Activated CD4-positive, alpha-beta memory T cell treated with anti-CD3 and anti-CD28 coated beads for 36 hours (primary cell): ENCODE results near the gene MAPK4. TPM values are rescaled to one million over a fixed set of nuclear protein-coding genes. Genes with fewer than 3 reads are reported as not detected.
A peak's percentile ranks its signal among the peaks of the same experiment; 100 is the strongest.
"Not testable (repeated sequence)": the region's sequence is repeated elsewhere in the genome, so short reads cannot be mapped to it uniquely, and the experiment has no call there.

Source experiments
- CTCF ChIA-PET: fragments of 350-600 bp; sonication (Branson Sonifier 250); formaldehyde crosslinking; loops from one replicate; lab custom pipeline; 2021; ENCODE audit warnings: antibody characterized with exemption, inconsistent platforms; lab: Charles Lee
- POLR2A ChIA-PET: fragments of 350-600 bp; sonication (Branson Sonifier 250); formaldehyde crosslinking; loops from one replicate; lab custom pipeline; 2021; ENCODE audit warnings: antibody characterized with exemption; lab: Charles Lee
- DNase-seq: peaks from one replicate; pipeline ENCODE4 v3.0.0-alpha.2; 2020
- H3K27ac Mint-ChIP-seq: one replicate; pipeline ENCODE4 v1.8.0; 2021; ENCODE audit warnings: mixed read lengths
- H3K27me3 Mint-ChIP-seq: one replicate; pipeline ENCODE4 v1.8.0; 2021; ENCODE audit warnings: mixed read lengths
- H3K36me3 Mint-ChIP-seq: one replicate; pipeline ENCODE4 v1.8.0; 2021; ENCODE audit warnings: mixed read lengths
- H3K4me1 Mint-ChIP-seq: one replicate; pipeline ENCODE4 v1.8.0; 2021; ENCODE audit warnings: low read depth, mixed read lengths
- H3K4me3 Mint-ChIP-seq: one replicate; pipeline ENCODE4 v1.8.0; 2021; ENCODE audit warnings: mild to moderate bottlenecking, mixed read lengths
- H3K9me3 Mint-ChIP-seq: one replicate; pipeline ENCODE4 v1.8.0; 2021; ENCODE audit warnings: mixed read lengths
- intact Hi-C: fragments of 100-400 bp; cut with micrococcal nuclease; formaldehyde crosslinking; loops from one replicate; pipeline ENCODE4 v1.15.1; 2023
- total RNA-seq, 2 experiments: library from RNA; stranded (reverse); gene quantifications; one replicate each; pipeline ENCODE4 v1.2.3, GENCODE V29; 2021

Gene MAPK4
- total RNA-seq, 2 experiments from 2014 or later: not detected

- Mint-ChIP-seq H3K36me3 (no peaks in the 10 kb centered on the region), H3K27me3 (peaks cover 61% of the 10 kb centered on the region), H3K4me3 (peak overlapping the region; percentile 14), H3K9me3 (peaks cover 2% of the 10 kb centered on the region), H3K27ac (no peak overlapping the region), H3K4me1 (peaks cover 4% of the 10 kb centered on the region)
- ChIA-PET POLR2A (no interaction called here), CTCF (no interaction called here)
- intact Hi-C loops: no loop called here
- no peak for DNase-seq
Observed at GRCh38 chr18:50558948-50559751, 737 bp upstream of the MAPK4 start.

GRCh38 chr18:50560681-50561629 lies 1.1 kb downstream of the MAPK4 start:
- DNase-seq: peak; percentile 10
- intact Hi-C loops: no loop called here
- no peak overlapping the region for H3K27ac Mint-ChIP-seq
- H3K4me3 Mint-ChIP-seq: peak overlapping the region; percentile 14
- peaks cover 4% of the 10 kb centered on the region for H3K4me1 Mint-ChIP-seq
- H3K9me3 Mint-ChIP-seq: no peaks in the 10 kb centered on the region
- CTCF ChIA-PET: no interaction called here
- POLR2A ChIA-PET: no interaction called here
- peaks cover 55% of the 10 kb centered on the region for H3K27me3 Mint-ChIP-seq
- no peaks in the 10 kb centered on the region for H3K36me3 Mint-ChIP-seq

DNA sequence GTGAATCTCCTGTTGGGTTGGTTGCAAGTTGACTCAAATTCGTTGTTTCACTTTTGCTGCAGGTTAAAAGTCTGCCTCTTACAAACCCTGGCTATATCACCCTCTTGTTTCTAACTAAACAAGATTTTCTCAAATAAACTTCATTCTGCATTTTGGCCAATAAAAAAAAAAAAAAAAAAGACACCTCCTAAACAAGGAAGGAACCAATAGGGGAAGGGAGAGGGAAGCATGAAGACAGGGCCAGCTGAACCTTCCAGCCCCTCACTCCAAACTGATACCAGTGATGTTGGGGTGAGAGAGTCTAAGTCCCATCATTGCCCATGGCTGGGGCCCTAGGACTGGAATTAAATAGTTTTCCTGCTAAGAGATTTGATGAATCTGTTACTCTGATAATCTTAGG lies 2.4 kb downstream of the MAPK4 start:
- DNase-seq, POLR2A ChIA-PET, H3K9me3 Mint-ChIP-seq, H3K4me3 Mint-ChIP-seq, H3K4me1 Mint-ChIP-seq, intact Hi-C loops, H3K27ac Mint-ChIP-seq, H3K36me3 Mint-ChIP-seq: not testable (repeated sequence)
- CTCF ChIA-PET: interaction anchor here (0.6 kb wide), 1 partner anchor 21 kb away, joined by 3 read pairs; no protein-coding TSS in a partner anchor
- peaks cover 52% of the 10 kb centered on the region for H3K27me3 Mint-ChIP-seq

GRCh38 chr18:50562686-50563085 lies 2.8 kb downstream of the MAPK4 start:
- Mint-ChIP-seq H3K36me3 (no peaks in the 10 kb centered on the region), H3K4me1 (peaks cover 4% of the 10 kb centered on the region), H3K27ac (no peak overlapping the region), H3K4me3 (no peak overlapping the region), H3K9me3 (no peaks in the 10 kb centered on the region), H3K27me3 (peaks cover 51% of the 10 kb centered on the region)
- no peak for DNase-seq
- intact Hi-C loops: no loop called here
- CTCF ChIA-PET: no interaction called here
- POLR2A ChIA-PET: no interaction called here

DNA sequence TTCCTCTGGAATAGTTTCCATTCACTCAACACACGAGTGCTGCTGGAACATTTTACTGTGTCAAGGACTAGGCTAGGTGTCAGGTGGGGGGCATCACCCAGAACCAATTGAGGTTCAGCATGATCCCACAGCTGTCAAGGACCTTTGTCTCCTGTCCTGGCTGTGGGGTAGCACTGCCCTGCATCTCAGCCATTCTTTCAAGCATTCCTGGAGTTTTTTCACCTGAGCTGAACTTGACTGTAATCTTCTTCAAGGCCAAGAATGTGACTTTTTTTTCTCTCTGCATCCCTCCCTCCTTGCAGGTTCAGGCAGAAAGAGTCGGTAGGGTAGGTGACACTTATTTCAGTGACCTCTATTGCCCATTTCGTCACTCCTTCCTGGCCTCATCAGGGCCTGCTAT lies 3.5 kb downstream of the MAPK4 start:
- Mint-ChIP-seq H3K4me1 (peaks cover 4% of the 10 kb centered on the region), H3K27ac (no peak overlapping the region)

DNA sequence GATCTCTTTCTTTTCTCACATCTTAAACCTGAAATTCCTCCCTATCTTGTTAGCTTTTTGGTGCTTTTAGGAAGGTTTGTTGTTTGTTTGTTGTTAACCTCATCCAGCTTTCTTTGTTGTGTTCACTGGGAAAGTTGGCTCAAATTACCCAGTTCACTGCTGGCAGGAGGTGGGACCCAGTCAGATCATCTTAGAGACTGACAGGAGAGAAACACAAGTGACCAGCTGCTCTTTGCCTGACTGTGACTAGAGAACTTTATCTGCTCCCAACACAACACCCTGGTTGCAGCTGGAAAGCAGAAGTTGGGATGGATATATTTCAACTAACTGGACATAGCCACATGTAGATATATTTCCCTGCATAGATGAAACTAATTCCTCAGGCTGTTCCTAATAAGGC lies 10.0 kb downstream of the MAPK4 start:
- Mint-ChIP-seq H3K4me1 (no peaks in the 10 kb centered on the region), H3K9me3 (peaks cover 8% of the 10 kb centered on the region), H3K27ac (no peak overlapping the region), H3K36me3 (no peaks in the 10 kb centered on the region), H3K27me3 (peaks cover 16% of the 10 kb centered on the region), H3K4me3 (no peak overlapping the region)
- CTCF ChIA-PET: no interaction called here
- POLR2A ChIA-PET: no interaction called here
- intact Hi-C loops: no loop called here
- DNase-seq: no peak

More for the DNA sequence above, 3.5 kb downstream of the MAPK4 start:
- ChIA-PET CTCF (interaction anchor here (0.7 kb wide), 1 partner anchor 11 kb away, joined by 3 read pairs; no protein-coding TSS in a partner anchor), POLR2A (no interaction called here)
- Mint-ChIP-seq H3K4me3 (no peak overlapping the region), H3K27me3 (peaks cover 45% of the 10 kb centered on the region), H3K36me3 (no peaks in the 10 kb centered on the region), H3K9me3 (peaks cover 2% of the 10 kb centered on the region)
- no peak for DNase-seq
- intact Hi-C loops: no loop called here

- no peak for DNase-seq
- ChIA-PET POLR2A (no interaction called here), CTCF (interaction anchor here (0.6 kb wide), 1 partner anchor 1014 kb away, joined by 3 read pairs; no protein-coding TSS in a partner anchor)
- peaks cover 12% of the 10 kb centered on the region for H3K27me3 Mint-ChIP-seq
- no peaks in the 10 kb centered on the region for H3K36me3 Mint-ChIP-seq
- H3K9me3 Mint-ChIP-seq: peaks cover 8% of the 10 kb centered on the region
- intact Hi-C loops: no loop called here
- no peak overlapping the region for H3K4me3 Mint-ChIP-seq
- no peaks in the 10 kb centered on the region for H3K4me1 Mint-ChIP-seq
- H3K27ac Mint-ChIP-seq: no peak overlapping the region
Observed at GRCh38 chr18:50571606-50572005, 11.7 kb downstream of the MAPK4 start.

DNA sequence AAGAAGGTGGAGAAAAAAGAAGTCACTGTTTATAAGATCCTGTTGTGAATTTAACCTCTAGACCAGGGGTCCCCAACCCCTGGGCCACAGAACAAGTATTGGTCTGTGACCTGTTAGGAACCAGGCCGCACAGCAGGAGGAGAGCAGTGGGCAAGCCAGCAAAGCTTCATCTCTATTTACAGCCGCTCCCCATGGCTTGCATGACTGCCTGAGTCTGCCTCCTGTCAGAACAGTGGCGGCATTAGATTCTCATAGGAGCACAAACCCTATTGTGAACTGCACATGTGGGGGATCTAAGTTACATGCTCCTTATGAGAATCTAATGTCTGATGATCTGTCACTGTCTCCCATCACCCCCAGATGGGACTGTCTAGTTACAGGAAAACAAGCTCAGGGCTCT lies 13.3 kb downstream of the MAPK4 start:
- DNase-seq, H3K27ac Mint-ChIP-seq, CTCF ChIA-PET, H3K4me1 Mint-ChIP-seq, H3K36me3 Mint-ChIP-seq, H3K9me3 Mint-ChIP-seq, intact Hi-C loops, H3K4me3 Mint-ChIP-seq, POLR2A ChIA-PET: not testable (repeated sequence)
- peaks cover 10% of the 10 kb centered on the region for H3K27me3 Mint-ChIP-seq

DNA sequence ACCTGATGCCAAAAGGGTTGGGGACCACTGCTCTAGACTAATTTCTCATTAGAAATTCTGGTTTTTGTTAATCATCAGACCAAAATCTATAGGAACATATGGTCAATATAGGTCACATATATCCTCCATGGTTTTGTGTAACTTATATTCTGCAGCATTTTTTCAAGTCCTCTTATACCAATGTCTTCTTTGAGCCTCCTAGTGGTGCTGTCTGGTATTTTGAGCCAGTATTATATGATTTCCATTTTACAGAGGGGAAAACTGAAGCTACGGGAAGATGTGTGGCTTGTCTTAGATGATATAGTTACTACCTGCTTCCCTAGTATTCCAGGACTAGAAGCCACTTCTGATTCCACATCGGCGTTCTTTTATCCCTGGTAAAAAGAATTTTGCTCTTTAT lies 13.8 kb downstream of the MAPK4 start:
- DNase-seq: no peak
- Mint-ChIP-seq H3K9me3 (peaks cover 3% of the 10 kb centered on the region), H3K4me3 (no peak overlapping the region), H3K36me3 (no peaks in the 10 kb centered on the region), H3K27me3 (peaks cover 8% of the 10 kb centered on the region), H3K4me1 (no peaks in the 10 kb centered on the region), H3K27ac (no peak overlapping the region)
- POLR2A ChIA-PET: no interaction called here
- CTCF ChIA-PET: no interaction called here
- intact Hi-C loops: no loop called here

- Mint-ChIP-seq H3K4me1 (no peaks in the 10 kb centered on the region), H3K36me3 (no peaks in the 10 kb centered on the region)
- POLR2A ChIA-PET: no interaction called here
Observed at GRCh38 chr18:50578030-50578429, 18.1 kb downstream of the MAPK4 start.

DNA sequence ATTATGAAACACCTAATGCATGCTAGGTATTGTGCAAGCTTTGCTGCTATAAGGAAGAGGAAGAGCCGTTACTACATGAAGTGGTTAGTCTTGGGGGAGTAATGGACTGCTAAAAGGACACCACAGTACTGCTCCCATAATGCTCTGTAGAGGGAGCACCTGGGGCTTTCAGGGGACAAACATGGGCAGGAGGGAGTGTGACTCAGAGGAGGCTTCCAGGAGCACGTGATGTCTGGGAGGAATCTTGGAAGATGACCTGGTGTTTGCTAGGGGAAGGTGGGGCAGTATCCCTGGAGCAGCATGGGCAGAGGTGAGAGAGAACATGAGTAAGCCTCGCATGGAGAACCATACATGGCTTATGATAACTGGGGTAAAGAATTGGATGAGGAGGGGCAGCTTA lies 18.8 kb downstream of the MAPK4 start:
- no peak overlapping the region for H3K4me3 Mint-ChIP-seq
- intact Hi-C loops: no loop called here
- ChIA-PET CTCF (no interaction called here), POLR2A (no interaction called here)
- peaks cover 3% of the 10 kb centered on the region for H3K9me3 Mint-ChIP-seq
- H3K27me3 Mint-ChIP-seq: peaks cover 7% of the 10 kb centered on the region
- H3K4me1 Mint-ChIP-seq: no peaks in the 10 kb centered on the region
- no peak overlapping the region for H3K27ac Mint-ChIP-seq
- H3K36me3 Mint-ChIP-seq: no peaks in the 10 kb centered on the region
- no peak for DNase-seq

More at GRCh38 chr18:50578030-50578429, 18.1 kb downstream of the MAPK4 start:
- Mint-ChIP-seq H3K4me3 (no peak overlapping the region), H3K27me3 (peaks cover 7% of the 10 kb centered on the region), H3K27ac (no peak overlapping the region), H3K9me3 (peaks cover 3% of the 10 kb centered on the region)
- intact Hi-C loops: no loop called here
- no peak for DNase-seq
- CTCF ChIA-PET: no interaction called here

- Mint-ChIP-seq H3K27ac (no peak overlapping the region), H3K9me3 (peaks cover 3% of the 10 kb centered on the region), H3K4me1 (no peaks in the 10 kb centered on the region), H3K36me3 (no peaks in the 10 kb centered on the region), H3K27me3 (peaks cover 7% of the 10 kb centered on the region), H3K4me3 (no peak overlapping the region)
- intact Hi-C loops: no loop called here
- DNase-seq: no peak
- POLR2A ChIA-PET: no interaction called here
- CTCF ChIA-PET: no interaction called here
Observed at GRCh38 chr18:50579061-50579774, 19.3 kb downstream of the MAPK4 start.
